CD4-positive, alpha-beta T cell treated with Interleukin-2 at 100 ng/mL for 4 hours (primary cell): ENCODE results near the gene MEPE.

Source experiments
- DNase-seq: peaks from one replicate; pipeline ENCODE4 v3.0.0-alpha.2; 2020; ENCODE audit warnings: low spot score

MEPE gene

GRCh38 chr4:87843936-87844335 is 11.2 kb downstream of the MEPE start:
- DNase-seq, result no peak

GRCh38 chr4:87844452-87844851 is 11.7 kb downstream of the MEPE start:
- DNase-seq, result no peak

GRCh38 chr4:87846226-87846625 is 13.5 kb downstream of the MEPE start:
- no peak for DNase-seq

- peak; percentile 29 for DNase-seq
Measured at GRCh38 chr4:87848622-87849351, 16.0 kb downstream of the MEPE start.

GRCh38 chr4:87849612-87850011 is 16.8 kb downstream of the MEPE start:
- no peak for DNase-seq

- DNase-seq, result no peak
Measured at GRCh38 chr4:87851332-87851731, 18.6 kb downstream of the MEPE start.

- DNase-seq, result no peak
Measured at GRCh38 chr4:87851953-87852352, 19.2 kb downstream of the MEPE start.

- DNase-seq, result peak; percentile 4
Measured at GRCh38 chr4:87853108-87853507, 20.3 kb downstream of the MEPE start.

GRCh38 chr4:87853891-87854290 is 21.1 kb downstream of the MEPE start:
- no peak for DNase-seq

GRCh38 chr4:87855559-87855958 is 22.8 kb downstream of the MEPE start:
- no peak for DNase-seq

- no peak for DNase-seq
Measured at GRCh38 chr4:87856816-87857215, 24.0 kb downstream of the MEPE start.

GRCh38 chr4:87857789-87858188 is 25.0 kb downstream of the MEPE start:
- DNase-seq, result no peak

- DNase-seq, result no peak
Measured at GRCh38 chr4:87862236-87862635, 29.5 kb downstream of the MEPE start.

- no peak for DNase-seq
Measured at GRCh38 chr4:87863486-87863885, 30.7 kb downstream of the MEPE start.

GRCh38 chr4:87864321-87864720 is 31.6 kb downstream of the MEPE start:
- DNase-seq, result no peak

GRCh38 chr4:87865288-87865687 is 32.5 kb downstream of the MEPE start:
- DNase-seq, result no peak

GRCh38 chr4:87865960-87866598 is 33.3 kb downstream of the MEPE start:
- no peak for DNase-seq

GRCh38 chr4:87868522-87868921 is 35.8 kb downstream of the MEPE start:
- no peak for DNase-seq

GRCh38 chr4:87872028-87872427 is 39.3 kb downstream of the MEPE start:
- DNase-seq, result no peak

GRCh38 chr4:87875191-87875590 is 42.4 kb downstream of the MEPE start:
- DNase-seq, result no peak

- no peak for DNase-seq
Measured at GRCh38 chr4:87880106-87880505, 47.3 kb downstream of the MEPE start.

GRCh38 chr4:87881115-87881514 is 48.3 kb downstream of the MEPE start:
- DNase-seq, result no peak

GRCh38 chr4:87882321-87882720 is 49.6 kb downstream of the MEPE start:
- DNase-seq, result no peak

- DNase-seq, result no peak
Measured at GRCh38 chr4:87882861-87883260, 50.1 kb downstream of the MEPE start.
